GM21390 (cell line): ENCODE measurements around the gene PCAT6.

Experiments
- ATAC-seq: cut with Tn5 transposase; IDR thresholded peaks from one replicate; pipeline ENCODE4 v1.9.1; 2021; ENCODE audit not compliant: unreplicated experiment

PCAT6 gene

DNA sequence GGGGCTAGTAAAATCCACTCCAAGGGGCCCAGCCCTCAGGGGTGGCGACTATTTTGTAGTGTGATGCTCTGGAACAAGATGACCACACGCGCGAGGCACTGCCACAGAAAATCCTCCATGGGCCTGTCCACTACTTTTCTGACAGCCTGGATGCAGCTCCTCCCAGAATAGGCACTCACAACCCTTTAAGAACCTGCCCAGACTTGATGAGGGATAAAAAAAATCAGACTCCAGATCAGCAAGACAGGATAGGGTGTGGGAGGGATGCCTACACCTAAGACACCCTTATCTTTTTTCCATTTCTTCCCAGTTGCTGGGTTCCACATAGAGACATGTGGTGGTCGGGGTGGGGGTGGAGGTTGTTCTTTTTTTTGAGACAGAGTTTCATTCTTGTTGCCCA lies 33.5 kb downstream of the PCAT6 start:
- ATAC-seq: no peak

DNA sequence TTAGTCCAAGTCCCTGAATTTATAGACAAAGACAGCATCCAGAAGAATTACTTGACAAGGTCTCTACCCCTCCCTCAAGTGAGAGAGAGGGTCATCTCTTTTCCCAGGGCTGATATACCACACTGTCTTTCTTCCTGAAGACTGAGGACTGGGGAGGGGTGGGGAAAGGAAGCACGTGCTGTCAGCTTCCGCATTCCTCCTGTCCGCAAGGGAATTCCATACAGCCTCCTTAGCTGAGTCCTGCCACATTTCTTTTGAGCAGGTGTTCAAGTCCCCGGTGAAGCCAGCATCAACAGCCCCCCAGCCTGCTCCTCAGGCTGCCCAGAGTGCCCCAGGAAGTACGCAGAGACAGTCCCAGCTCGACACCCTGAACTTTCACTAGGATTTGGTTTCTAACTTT lies 34.2 kb downstream of the PCAT6 start:
- ATAC-seq: no peak

DNA sequence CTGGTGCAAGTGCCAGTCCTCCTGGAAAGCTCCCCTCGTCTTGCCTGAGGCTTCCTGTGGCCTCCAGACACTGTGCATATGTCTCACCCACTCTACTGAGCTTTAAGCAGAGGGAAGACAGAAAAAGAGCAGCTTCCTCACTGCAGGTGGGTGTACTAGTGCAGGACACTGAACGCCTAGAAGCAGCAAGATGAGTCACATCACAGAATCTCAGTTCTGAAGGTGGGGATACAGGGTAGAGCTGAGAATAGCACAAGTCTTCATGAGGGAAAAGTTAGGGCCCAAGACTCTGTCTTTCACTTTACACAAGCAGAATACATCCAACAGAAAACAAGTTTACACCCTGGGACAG lies 37.4 kb downstream of the PCAT6 start:
- ATAC-seq: peak; percentile 86

DNA sequence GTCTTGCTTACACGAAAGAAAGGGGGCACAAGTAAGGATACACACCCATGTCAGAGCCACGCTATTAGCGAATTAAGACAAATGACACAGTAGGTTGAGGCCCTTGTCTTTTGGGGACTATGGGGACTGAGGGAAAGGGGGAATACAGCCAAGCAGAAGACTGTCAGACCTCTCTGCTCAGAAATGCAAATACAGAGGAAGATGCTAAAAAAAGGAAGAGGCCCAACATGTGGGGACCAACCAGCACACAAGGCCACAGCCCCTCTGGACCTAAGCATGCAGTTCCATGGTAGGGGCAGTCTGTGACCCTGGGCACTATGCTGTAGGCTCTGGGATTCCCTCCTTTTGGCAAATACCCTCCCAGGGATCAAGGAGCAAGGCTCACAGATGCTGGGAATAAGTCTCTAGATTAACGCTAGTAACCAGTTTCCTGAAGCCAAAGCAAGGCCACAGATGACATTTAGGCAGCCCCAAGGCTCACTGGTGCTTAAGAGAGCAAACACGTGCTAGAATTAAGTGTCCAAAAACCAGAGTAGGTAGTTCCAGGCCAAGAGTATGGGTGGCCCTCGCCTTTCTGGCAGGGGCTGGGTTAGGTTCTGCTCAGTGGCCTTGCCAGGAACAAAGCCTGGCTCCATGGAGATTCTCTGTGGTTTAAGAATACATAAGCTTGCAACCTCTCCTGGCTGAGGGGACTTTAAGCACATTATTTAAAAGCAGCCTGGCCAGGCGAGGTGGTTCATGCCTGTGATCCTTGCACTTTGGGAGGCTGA lies 40.0 kb downstream of the PCAT6 start:
- no peak for ATAC-seq

DNA sequence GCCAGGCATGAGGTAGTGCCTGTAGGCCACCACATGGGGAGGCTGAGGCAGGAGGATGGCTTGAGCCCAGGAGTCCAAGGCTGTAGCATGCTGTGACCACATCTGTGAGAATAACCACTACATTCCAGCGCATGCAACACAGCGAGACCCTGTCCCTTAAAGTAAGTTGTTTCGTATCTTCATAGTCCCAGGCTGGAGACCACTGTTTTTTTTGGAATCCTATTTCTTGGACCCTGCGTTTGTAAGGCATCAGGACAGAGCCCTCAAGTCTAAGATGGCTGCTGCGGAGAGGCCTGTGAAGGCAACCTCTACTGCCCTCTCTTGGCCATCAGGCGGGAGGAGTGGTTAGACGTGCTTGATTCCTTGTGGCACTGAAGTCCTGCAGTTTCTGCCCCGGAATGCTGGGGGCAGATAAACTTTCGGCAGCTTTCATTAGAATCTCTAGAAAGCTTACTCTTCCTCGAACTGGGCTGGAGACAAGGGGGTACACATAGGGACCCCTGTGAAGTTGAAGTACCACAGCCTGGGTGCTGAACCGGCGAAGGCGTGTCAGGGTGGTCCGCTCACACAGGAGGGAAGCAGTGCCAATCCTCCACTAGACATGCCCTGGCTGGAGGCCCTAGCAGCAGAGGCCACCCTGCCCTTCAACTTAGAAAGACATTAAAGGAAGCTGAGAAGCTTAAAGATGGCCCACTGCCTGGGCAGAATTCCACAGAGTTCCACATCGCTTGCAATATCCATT lies 41.6 kb downstream of the PCAT6 start:
- ATAC-seq: no peak

DNA sequence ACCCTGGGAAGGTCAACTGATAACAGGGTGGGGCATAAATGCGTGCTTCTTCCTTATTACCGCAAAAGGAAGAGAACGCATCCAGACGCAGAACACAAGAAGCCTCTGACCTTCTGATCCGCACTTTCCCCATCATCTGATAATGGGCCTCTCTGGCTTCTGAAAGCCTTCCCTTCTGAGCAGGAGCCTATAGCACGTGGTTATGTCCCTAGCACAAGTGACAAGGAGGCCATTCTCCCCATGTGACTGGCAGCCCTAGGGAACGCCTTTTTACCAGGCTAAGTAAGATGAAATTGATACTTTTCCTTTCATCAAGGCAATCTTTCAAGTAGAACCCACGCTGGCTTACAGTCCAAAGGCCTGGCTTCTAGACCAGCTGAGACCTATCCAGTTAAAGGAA lies 44.0 kb downstream of the PCAT6 start:
- no peak for ATAC-seq

DNA sequence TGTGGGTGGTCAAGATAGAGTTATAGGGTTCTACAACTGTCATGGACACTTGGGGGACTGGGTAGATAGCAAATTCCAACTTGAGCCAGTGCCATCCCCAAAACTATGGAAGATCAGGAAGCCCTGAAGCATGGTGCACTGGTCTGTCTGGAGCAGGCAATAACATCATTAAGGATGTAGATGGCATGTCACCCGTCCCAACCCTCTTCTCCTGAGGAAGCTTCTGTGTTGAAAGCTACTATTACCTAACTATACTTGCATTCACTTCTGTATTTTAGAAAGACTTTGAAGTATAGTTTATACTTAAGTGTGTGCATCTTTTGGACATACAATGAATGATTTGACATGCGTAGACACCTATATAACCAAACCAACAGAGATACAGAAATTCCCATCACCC lies 45.3 kb downstream of the PCAT6 start:
- no peak for ATAC-seq

DNA sequence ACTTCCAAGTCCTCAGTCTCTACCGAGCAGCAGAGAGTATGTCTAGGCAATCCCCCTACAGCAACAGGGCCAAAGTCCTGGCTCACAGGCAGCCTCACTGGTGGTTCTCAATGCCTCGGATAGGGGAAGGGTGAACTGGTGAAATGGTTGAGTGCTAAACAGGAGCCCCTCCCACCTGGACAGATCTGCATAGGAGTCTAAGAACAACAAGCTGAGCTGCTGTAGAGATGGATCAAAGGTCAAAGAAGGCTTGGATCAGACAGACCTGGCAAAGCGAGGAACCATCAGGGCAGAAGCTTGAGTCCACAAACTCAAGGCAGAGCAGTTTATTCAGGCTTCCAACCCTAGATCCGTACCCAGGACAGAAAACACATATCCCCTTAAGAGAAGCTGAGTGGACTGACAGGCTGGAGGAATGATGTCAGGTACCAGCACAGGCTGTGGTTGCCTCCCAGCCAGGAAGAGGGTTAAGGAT lies 46.4 kb downstream of the PCAT6 start:
- no peak for ATAC-seq

DNA sequence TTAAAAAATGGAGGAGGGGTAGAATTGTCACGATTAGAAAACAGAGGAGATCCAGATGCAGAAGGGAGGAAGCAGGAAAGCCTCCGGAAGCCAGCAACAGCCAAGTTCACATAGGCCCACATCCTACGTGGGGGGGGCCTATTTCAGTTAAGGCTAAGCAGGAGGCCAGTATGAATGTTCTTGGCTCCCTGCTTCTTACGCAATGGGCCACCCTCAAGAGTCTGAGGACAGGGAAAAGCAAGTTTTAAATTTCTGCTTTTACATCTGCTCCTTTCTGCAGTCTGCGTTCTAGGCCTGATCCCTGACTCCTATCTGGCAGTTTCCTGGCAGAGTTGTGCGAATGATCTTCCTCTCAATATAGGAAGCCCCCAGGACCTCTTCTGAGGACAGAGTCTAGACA lies 47.6 kb downstream of the PCAT6 start:
- ATAC-seq: no peak

DNA sequence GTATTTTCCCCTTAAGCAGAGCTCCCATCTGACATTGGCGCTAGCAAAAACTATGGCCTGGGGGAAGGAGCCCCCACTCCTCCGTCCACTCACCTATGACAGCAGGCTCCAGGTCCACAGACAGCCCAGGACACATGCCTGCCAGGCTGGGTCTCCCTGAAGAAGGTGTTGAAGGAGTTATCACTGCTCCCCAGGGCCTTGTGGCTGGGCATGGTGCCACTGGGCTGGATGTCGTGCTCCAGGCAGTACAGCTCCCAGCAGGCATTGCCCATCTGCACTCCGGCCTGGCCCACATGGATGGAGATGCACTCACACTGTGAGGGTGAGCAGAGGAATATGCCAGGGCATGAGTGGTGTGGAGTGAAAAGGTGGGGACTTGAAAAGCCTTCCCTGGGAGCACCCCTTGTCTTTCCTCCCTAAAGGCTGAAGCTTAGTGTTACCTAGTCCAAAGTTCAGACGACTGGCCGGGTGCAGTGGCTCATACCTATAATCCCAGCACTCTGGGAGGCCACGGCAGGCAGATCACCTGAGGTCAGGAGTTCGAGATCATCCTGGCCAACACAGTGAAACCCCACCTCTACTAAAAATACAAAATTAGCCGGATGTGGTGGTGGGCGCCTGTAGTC lies 48.1 kb downstream of the PCAT6 start:
- no peak for ATAC-seq

DNA sequence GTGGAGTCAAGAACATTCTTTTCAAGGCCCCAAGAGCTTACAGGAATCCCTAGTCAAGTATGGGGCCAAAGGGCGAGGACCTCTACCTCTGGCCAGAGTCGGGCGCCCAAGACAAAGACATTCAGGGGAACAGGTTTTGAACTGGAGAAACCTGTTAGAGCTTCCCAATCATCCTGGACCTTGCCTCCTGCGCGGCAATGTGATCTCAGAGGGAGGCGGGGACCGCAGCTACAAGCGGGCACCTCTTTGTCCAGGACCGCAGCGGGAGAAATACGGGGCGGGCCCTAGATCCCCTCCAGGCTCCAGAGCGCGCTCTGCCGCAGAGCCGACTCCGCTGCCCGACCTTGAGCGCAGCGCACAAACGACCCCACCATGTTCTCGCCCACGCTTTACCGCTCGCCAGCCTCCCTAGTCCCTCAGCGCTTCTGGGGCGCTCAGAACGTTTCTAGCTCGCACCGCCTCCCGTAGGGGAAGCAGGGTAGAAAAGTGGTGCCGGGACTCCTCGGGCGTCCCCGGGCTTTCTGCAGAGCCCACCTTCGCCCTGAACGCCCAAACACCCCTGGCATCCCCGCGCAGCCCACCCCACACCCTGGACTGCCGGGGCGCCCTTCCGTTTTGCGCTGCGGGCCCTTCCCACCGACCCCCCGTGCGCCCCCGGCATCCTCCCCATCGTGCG lies 50.1 kb downstream of the PCAT6 start:
- ATAC-seq: peak; percentile 27
